ENCODE results near the gene DOCK4. TPM values are rescaled to one million over a fixed set of nuclear protein-coding genes. Genes with fewer than 3 reads are reported as not detected.

The DOCK4 gene
- total RNA-seq, 6 experiments from 2014 or later = 9.4 to 29.9 (median 22.8) TPM

GRCh38 chr7:112184455-112184854, 21.7 kb downstream of the DOCK4 start:
- no peak for ATAC-seq
- no peak for TF ChIP-seq CTCF (IDR thresholded peaks at IDR 0.05)
- no peak for TF ChIP-seq POLR2A (IDR thresholded peaks at IDR 0.05)
- Histone ChIP-seq H3K9me3 (no peaks in the 10 kb centered on the region), H3K4me3 (no peak overlapping the region), H3K27ac (no peak overlapping the region), H3K27me3 (no peaks in the 10 kb centered on the region), H3K36me3 (no peaks in the 10 kb centered on the region), H3K4me1 (no peaks in the 10 kb centered on the region)
- intact Hi-C loops (cut with DNase I) = no loop called here
- WGBS (ENCODE audit: insufficient coverage, low coverage, low lambda C conversion rate, missing lambda C conversion rate) = 73% methylated on average over 2 of the region's 2 CpGs
- no peak for DNase-seq

GRCh38 chr7:112183266-112183665, 22.9 kb downstream of the DOCK4 start:
- no peak for DNase-seq
- no peak for TF ChIP-seq CTCF (IDR thresholded peaks at IDR 0.05)
- no peak for TF ChIP-seq POLR2A (IDR thresholded peaks at IDR 0.05)
- Histone ChIP-seq H3K36me3 (no peaks in the 10 kb centered on the region), H3K27ac (no peak overlapping the region), H3K9me3 (no peaks in the 10 kb centered on the region), H3K4me3 (no peak overlapping the region), H3K27me3 (no peaks in the 10 kb centered on the region), H3K4me1 (no peaks in the 10 kb centered on the region)
- 78% methylated on average over 1 of the region's 1 CpG for WGBS (ENCODE audit: insufficient coverage, low coverage, low lambda C conversion rate, missing lambda C conversion rate)
- ATAC-seq = no peak
- intact Hi-C loops (cut with DNase I) = no loop called here

GRCh38 chr7:112182749-112183148, 23.4 kb downstream of the DOCK4 start:
- no peak overlapping the region for H3K27ac ChIP-seq
- no peaks in the 10 kb centered on the region for H3K36me3 ChIP-seq
- TF ChIP-seq POLR2A (IDR thresholded peaks at IDR 0.05) (no peak), CTCF (IDR thresholded peaks at IDR 0.05) (no peak)
- no peaks in the 10 kb centered on the region for H3K9me3 ChIP-seq
- WGBS (ENCODE audit: insufficient coverage, low coverage, low lambda C conversion rate, missing lambda C conversion rate) = 92% methylated on average over 4 of the region's 5 CpGs
- peak; percentile 39 to 67 (median 60) for ATAC-seq
- peak in 2 of 3 donors; percentile 39 to 57 for DNase-seq
- intact Hi-C loops (cut with DNase I) = no loop called here
- H3K4me3 ChIP-seq = no peak overlapping the region
- H3K27me3 ChIP-seq = no peaks in the 10 kb centered on the region
- H3K4me1 ChIP-seq = no peaks in the 10 kb centered on the region

- Histone ChIP-seq H3K27me3 (no peaks in the 10 kb centered on the region), H3K4me3 (no peak overlapping the region), H3K9me3 (no peaks in the 10 kb centered on the region), H3K27ac (no peak overlapping the region), H3K36me3 (no peaks in the 10 kb centered on the region), H3K4me1 (no peaks in the 10 kb centered on the region)
- ATAC-seq (peak in 2 of 4 donors; percentile 20 to 44), DNase-seq (no peak)
- 93% methylated on average over 2 of the region's 4 CpGs for WGBS (ENCODE audit: insufficient coverage, low coverage, low lambda C conversion rate, missing lambda C conversion rate)
- intact Hi-C loops (cut with DNase I) = no loop called here
- TF ChIP-seq POLR2A (IDR thresholded peaks at IDR 0.05) (no peak), CTCF (IDR thresholded peaks at IDR 0.05) (no peak)
Observed at GRCh38 chr7:112180223-112180622, 26.0 kb downstream of the DOCK4 start.
